H1 (cell line): ENCODE results near the gene MRPL27. TPM values are rescaled to one million over a fixed set of nuclear protein-coding genes. Genes with fewer than 3 reads are reported as not detected.

Experiments used
- CTCF ChIA-PET: fragments of 300-600 bp; sonication (Branson Sonifier 250); formaldehyde crosslinking; loops from one replicate; lab custom pipeline; 2021; ENCODE audit not compliant: partially characterized antibody; lab: Charles Lee
- POLR2A ChIA-PET: fragments of 300-600 bp; sonication (Branson Sonifier 250); formaldehyde crosslinking; loops from one replicate; lab custom pipeline; 2021; ENCODE audit warnings: inconsistent platforms; ENCODE audit not compliant: partially characterized antibody; lab: Charles Lee
- DNase-seq, 2 experiments: peaks; one replicate each; pipeline versions ENCODE4 v3.0.0 to v3.0.0-alpha.2; 2010 to 2022; ENCODE audit warnings: low spot score in 2 of 2, low read depth in 1 of 2, mixed read lengths in 1 of 2
- FAIRE-seq: peaks from 2 replicates; lab custom pipeline; 2011; peaks lifted over from hg19 to GRCh38; lab: Jason Lieb, UNC
- H2AFZ ChIP-seq: 2 replicates; pipeline ENCODE4 v1.8.1; 2012; ENCODE audit warnings: low read length, inconsistent platforms
- H2AK5ac ChIP-seq: 2 replicates; pipeline ENCODE4 v1.6.1; 2013; ENCODE audit warnings: low read depth, low read length
- H2BK120ac ChIP-seq: replicated peaks from 2 replicates; pipeline ENCODE3; 2013; ENCODE audit warnings: low read depth, low read length, inconsistent platforms
- H2BK12ac ChIP-seq: 2 replicates; pipeline ENCODE4 v1.6.1; 2013; ENCODE audit warnings: low read depth, low read length
- H2BK15ac ChIP-seq: 2 replicates; pipeline ENCODE4 v1.6.1; 2013; ENCODE audit warnings: low read length
- H2BK20ac ChIP-seq: 2 replicates; pipeline ENCODE4 v1.6.1; 2013; ENCODE audit warnings: low read length
- H2BK5ac ChIP-seq: 2 replicates; pipeline ENCODE4 v1.6.1; 2013; ENCODE audit warnings: low read depth, low read length
- H3K14ac ChIP-seq: 2 replicates; pipeline ENCODE4 v1.6.1; 2013; ENCODE audit warnings: inconsistent platforms; ENCODE audit not compliant: insufficient read length
- H3K18ac ChIP-seq: 2 replicates; pipeline ENCODE4 v1.6.1; 2013; ENCODE audit warnings: low read length; ENCODE audit errors: extremely low read depth
- H3K23ac ChIP-seq: 2 replicates; pipeline ENCODE4 v1.6.1; 2013; ENCODE audit warnings: inconsistent platforms; ENCODE audit not compliant: insufficient read length
- H3K23me2 ChIP-seq: 2 replicates; pipeline ENCODE4 v1.6.1; 2013; ENCODE audit warnings: low read depth, low read length
- H3K27ac ChIP-seq: 2 replicates; pipeline ENCODE4 v1.6.1; 2011; ENCODE audit warnings: low read depth, low read length, inconsistent platforms
- H3K27me3 ChIP-seq, 4 experiments: replicated peaks in 1 of 4; 1 replicate in 1 of 4; 2 replicates in 3 of 4; pipeline versions ENCODE4 v1.6.1 to v1.8.1; 2011 to 2013; ENCODE audit warnings: low read length in 3 of 4, mild to moderate bottlenecking in 3 of 4, inconsistent platforms in 2 of 4, mixed read lengths in 2 of 4, moderate library complexity in 1 of 4; ENCODE audit not compliant: control insufficient read depth in 3 of 4, insufficient read depth in 3 of 4; ENCODE audit errors: extremely low read depth in 1 of 4
- H3K36me3 ChIP-seq, 4 experiments: 2 replicates each; pipeline versions ENCODE4 v1.6.1 to v1.8.1; 2011 to 2013; ENCODE audit warnings: mild to moderate bottlenecking in 4 of 4, low read length in 3 of 4, moderate library complexity in 2 of 4, control low read depth in 1 of 4, inconsistent platforms in 1 of 4; ENCODE audit not compliant: insufficient read depth in 4 of 4, control insufficient read depth in 2 of 4
- H3K4ac ChIP-seq: replicated peaks from 2 replicates; pipeline ENCODE3; 2013; ENCODE audit warnings: low read length, low read depth, mixed read lengths, inconsistent platforms; ENCODE audit not compliant: insufficient read length
- H3K4me1 ChIP-seq, 4 experiments: replicated peaks in 1 of 4; 1 replicate in 1 of 4; 2 replicates in 3 of 4; pipeline versions ENCODE4 v1.6.1 to v1.8.1; 2011 to 2013; ENCODE audit warnings: low read length in 3 of 4, inconsistent platforms in 2 of 4, mixed read lengths in 1 of 4; ENCODE audit not compliant: insufficient read depth in 4 of 4, control insufficient read depth in 3 of 4
- H3K4me2 ChIP-seq, 2 experiments: 2 replicates each; pipeline versions ENCODE4 v1.6.1 to v1.8.1; 2011 to 2013; ENCODE audit warnings: low read depth in 2 of 2, low read length in 2 of 2, control low read depth in 1 of 2, inconsistent platforms in 1 of 2, mild to moderate bottlenecking in 1 of 2; ENCODE audit not compliant: insufficient read depth in 1 of 2
- H3K4me3 ChIP-seq, 4 experiments: fragments of 200-600, 300-600 bp in 1 of 4; sonication (generic), shearing (Covaris generic), sonication (Bioruptor Twin) in 1 of 4; 2 replicates each; pipeline versions ENCODE4 v1.5.1 to v1.8.1; 2011 to 2016; ENCODE audit warnings: low read length in 4 of 4, low read depth in 3 of 4, control low read depth in 2 of 4, inconsistent platforms in 2 of 4, mild to moderate bottlenecking in 2 of 4, mixed read lengths in 1 of 4, moderate library complexity in 1 of 4; ENCODE audit not compliant: insufficient read depth in 2 of 4; ENCODE audit errors: extremely low read depth in 1 of 4
- H3K56ac ChIP-seq: replicated peaks from 2 replicates; pipeline ENCODE3; 2013; ENCODE audit warnings: low read depth, mild to moderate bottlenecking, mixed read lengths, low read length, inconsistent platforms; ENCODE audit not compliant: insufficient read length
- H3K79me1 ChIP-seq: 2 replicates; pipeline ENCODE4 v1.6.1; 2013; ENCODE audit warnings: low read depth, low read length, control low read depth
- H3K79me2 ChIP-seq, 2 experiments: 2 replicates each; pipeline versions ENCODE4 v1.6.1 to v1.8.1; 2012 to 2013; ENCODE audit warnings: low read length in 2 of 2, mild to moderate bottlenecking in 2 of 2, inconsistent platforms in 1 of 2; ENCODE audit not compliant: insufficient read depth in 2 of 2, control insufficient read depth in 1 of 2
- H3K9ac ChIP-seq, 4 experiments: replicated peaks in 1 of 4; 1 replicate in 1 of 4; 2 replicates in 3 of 4; pipeline versions ENCODE4 v1.6.1 to v1.8.1; 2011 to 2013; ENCODE audit warnings: low read depth in 3 of 4, low read length in 3 of 4, control low read depth in 2 of 4, mild to moderate bottlenecking in 2 of 4, moderate library complexity in 2 of 4, inconsistent platforms in 1 of 4; ENCODE audit errors: extremely low read depth in 1 of 4
- H3K9me3 ChIP-seq, 2 experiments: 2 replicates each; pipeline versions ENCODE4 v1.6.1 to v1.8.1; 2012 to 2013; ENCODE audit warnings: mild to moderate bottlenecking in 2 of 2, moderate library complexity in 2 of 2, control low read depth in 1 of 2, inconsistent platforms in 1 of 2, low read depth in 1 of 2, low read length in 1 of 2, mixed read lengths in 1 of 2; ENCODE audit not compliant: insufficient read depth in 2 of 2
- H4K20me1 ChIP-seq, 2 experiments: replicated peaks in 1 of 2; 2 replicates each; pipeline versions ENCODE3 to v1.8.1; 2011 to 2013; ENCODE audit warnings: inconsistent platforms in 2 of 2, low read length in 2 of 2, mild to moderate bottlenecking in 1 of 2; ENCODE audit not compliant: insufficient read depth in 2 of 2, control insufficient read depth in 1 of 2
- H4K5ac ChIP-seq: 2 replicates; pipeline ENCODE4 v1.6.1; 2013; ENCODE audit warnings: low read length, low read depth, mixed read lengths, inconsistent platforms; ENCODE audit not compliant: insufficient read length
- H4K8ac ChIP-seq: 2 replicates; pipeline ENCODE4 v1.8.0; 2013; ENCODE audit warnings: mild to moderate bottlenecking, moderate library complexity, low read length, inconsistent platforms; ENCODE audit not compliant: insufficient read depth; ENCODE audit errors: extremely low read depth
- H4K91ac ChIP-seq: replicated peaks from 2 replicates; pipeline ENCODE3; 2013; ENCODE audit warnings: low read length, mixed read lengths, inconsistent platforms; ENCODE audit not compliant: insufficient read length
- ASH2L ChIP-seq: fragments of 200-600, 300-600 bp; sonication (generic); IDR thresholded peaks from one replicate; pipeline ENCODE4 v1.7.1; 2017; ENCODE audit warnings: low read length
- CBX8 ChIP-seq: fragments of 300-800, 300-1000 bp; sonication (generic); IDR thresholded peaks from 2 replicates; pipeline ENCODE4 v1.7.1; 2016; ENCODE audit warnings: low read depth, low read length, borderline replicate concordance
- CHD1 ChIP-seq: IDR thresholded peaks from 2 replicates; pipeline ENCODE4 v1.6.1; 2012; ENCODE audit warnings: low read depth, low read length, improper control_type of control experiment
- EZH2 ChIP-seq: fragments of 200-600 bp; sonication (generic); IDR thresholded peaks from 2 replicates; pipeline ENCODE4 v1.7.1; 2012; ENCODE audit warnings: low read depth, mild to moderate bottlenecking, moderate library complexity, low read length, inconsistent platforms; ENCODE audit not compliant: severe bottlenecking
- FOSL1 ChIP-seq: IDR thresholded peaks from 2 replicates; pipeline ENCODE4 v1.6.1; 2011; ENCODE audit warnings: mild to moderate bottlenecking, low read depth, low read length, moderate library complexity; ENCODE audit not compliant: insufficient read depth
- GTF2F1 ChIP-seq: IDR thresholded peaks from 2 replicates; pipeline ENCODE4 v1.6.1; 2012; ENCODE audit warnings: low read depth, low read length, improper control_type of control experiment, borderline replicate concordance
- KDM1A ChIP-seq: fragments of 200-600, 300-600 bp; sonication (generic); IDR thresholded peaks from 2 replicates; pipeline ENCODE4 v1.7.1; 2016; ENCODE audit warnings: mild to moderate bottlenecking, low read length, borderline replicate concordance
- KDM4A ChIP-seq: IDR thresholded peaks from one replicate; pipeline ENCODE4 v1.7.1; 2012; ENCODE audit warnings: low read depth, mild to moderate bottlenecking, moderate library complexity, low read length, inconsistent platforms; ENCODE audit not compliant: severe bottlenecking
- MAFK ChIP-seq: IDR thresholded peaks from 2 replicates; pipeline ENCODE4 v1.6.1; 2012; ENCODE audit warnings: low read depth, mild to moderate bottlenecking, improper control_type of control experiment, low read length
- TEAD4 ChIP-seq: IDR thresholded peaks from 2 replicates; pipeline ENCODE4 v1.6.1; 2012; ENCODE audit warnings: low read depth, low read length, inconsistent platforms, mixed read lengths
- YY1 ChIP-seq: IDR thresholded peaks from 2 replicates; pipeline ENCODE4 v1.6.1; 2011; ENCODE audit warnings: low read depth, mild to moderate bottlenecking, low read length
- WGBS, 2 experiments: shearing (Covaris generic) in 1 of 2; methylation state at CpG; one replicate each; pipeline versions ENCODE4 v1.1.6 to v1.1.7; 2013 to 2015; ENCODE audit warnings: low lambda C conversion rate in 2 of 2, mixed read lengths in 2 of 2, inconsistent platforms in 1 of 2, low coverage in 1 of 2, missing lambda C conversion rate in 1 of 2; ENCODE audit not compliant: insufficient replicate concordance in 2 of 2, insufficient coverage in 1 of 2, insufficient read length in 1 of 2; ENCODE audit errors: extremely low coverage in 1 of 2, missing lambda C conversion rate in 1 of 2; 5-methylcytosine and 5-hydroxymethylcytosine counted together
- polyA plus RNA-seq, 7 experiments: library from polyadenylated mRNA; depleted of rRNA in 3 of 7; stranded (reverse) in 5 of 7; unstranded in 2 of 7; fragments of >200 nt in 5 of 7; fragments of 200-250 nt in 2 of 7; gene quantifications; 1 replicate in 5 of 7; 2 replicates in 1 of 7; 4 replicates in 1 of 7; pipeline versions ENCODE4 v1.2.1 to v1.2.3, GENCODE V29; 2011 to 2013; ENCODE audit warnings: missing spikeins in 2 of 7, mixed read lengths in 2 of 7
- total RNA-seq: library from RNA; stranded (reverse); fragmentation: NEBNext Ultra II Directional; extraction: Animal tissue kit (Norgen Biotek cat#: 25700); gene quantifications from 2 replicates; pipeline ENCODE4 v1.2.1, GENCODE V29; 2021
- TF ChIP-seq, protein P1 (sequence below): IDR thresholded peaks from 2 replicates; pipeline ENCODE4 v1.6.1; 2011; ENCODE audit warnings: low read depth, mild to moderate bottlenecking, low read length; ENCODE audit not compliant: insufficient read depth

The MRPL27 gene
- total and polyA plus RNA-seq, 2 of the 8 experiments (the other 6 are each of a cell fraction or from before 2014, with no cell fraction given) = 75.6 to 135 TPM

DNA sequence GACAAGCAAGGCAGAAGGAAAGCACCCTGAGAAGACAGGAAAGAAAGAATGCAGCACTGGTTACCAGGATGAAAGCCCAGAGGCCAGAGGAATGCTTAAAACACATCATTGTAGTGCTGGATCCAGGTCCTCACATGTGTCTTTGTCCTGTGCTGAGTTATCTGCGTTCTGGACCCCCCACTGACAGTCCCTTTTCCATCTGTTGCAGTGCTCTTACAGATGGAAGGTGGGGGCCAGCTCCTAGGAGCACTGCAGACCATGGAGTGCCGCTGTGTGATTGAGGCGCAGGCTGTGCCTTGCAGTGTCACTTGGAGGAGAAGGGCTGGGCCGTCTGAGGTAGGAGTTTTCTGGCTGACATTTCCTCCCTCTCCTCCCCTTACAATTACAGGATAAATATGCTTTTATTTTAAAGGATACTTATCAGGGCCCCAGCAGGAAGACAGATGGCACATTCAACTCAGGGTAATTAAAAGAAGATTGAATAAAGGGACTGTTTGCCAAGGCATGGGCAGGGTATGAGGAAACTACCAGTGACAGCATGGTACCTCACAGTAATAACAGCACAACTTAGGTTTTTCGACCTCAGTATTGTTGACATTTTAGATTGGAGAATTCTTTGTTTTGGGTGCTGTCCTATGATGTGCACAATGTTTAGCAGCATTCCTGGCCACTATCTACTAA lies 3.0 kb upstream of the MRPL27 start:
- H3K4me2 ChIP-seq = no peak overlapping the region
- no peak overlapping the region for H3K4me3 ChIP-seq
- H4K20me1 ChIP-seq = peaks cover 0 to 2% of the 10 kb centered on the region in 2 experiments
- H3K23ac ChIP-seq = no peak overlapping the region
- H3K4ac ChIP-seq = no peak overlapping the region
- H2AK5ac ChIP-seq = no peak overlapping the region
- H4K91ac ChIP-seq = no peak overlapping the region
- H3K18ac ChIP-seq = no peak overlapping the region
- H3K56ac ChIP-seq = no peak overlapping the region
- peaks cover 4% of the 10 kb centered on the region; the same call in 1 of the 2 replicates for H3K23me2 ChIP-seq
- H2BK12ac ChIP-seq = no peak overlapping the region
- H3K27ac ChIP-seq = no peak overlapping the region
- no peaks in the 10 kb centered on the region for H3K27me3 ChIP-seq
- no peaks in the 10 kb centered on the region for H3K9me3 ChIP-seq
- H3K14ac ChIP-seq = no peak overlapping the region
- DNase-seq (no peak), FAIRE-seq (no peak)
- ChIA-PET POLR2A (interaction anchor here (20.2 to 27.4 kb wide), 2 partner anchors 9 kb away, joined by 313 read pairs; partner anchors contain the start of genes EME1, LRRC59 and MRPL27), CTCF (interaction anchor here (2.1 to 7.0 kb wide), 3 partner anchors 12 to 21 kb away, joined by 6 to 51 read pairs (median 15); partner anchors contain the start of gene LRRC59)
- no peak overlapping the region for H2BK120ac ChIP-seq
- peaks cover 0 to 17% of the 10 kb centered on the region in 2 experiments; a peak in 2 of 4 replicates for H3K79me2 ChIP-seq
- no peak overlapping the region for H4K5ac ChIP-seq
- H2AFZ ChIP-seq = no peak overlapping the region
- peaks cover 6 to 22% (median 10%) of the 10 kb centered on the region in 4 experiments; a peak in 6 of 8 replicates for H3K36me3 ChIP-seq
- H2BK20ac ChIP-seq = no peak overlapping the region
- H2BK15ac ChIP-seq = no peak overlapping the region
- H2BK5ac ChIP-seq = no peak overlapping the region
- no peak overlapping the region for H4K8ac ChIP-seq
- H3K9ac ChIP-seq = no peak overlapping the region
- WGBS, 2 experiments = 88% methylated on average over 5 of the region's 5 CpGs; no CpG with 5 or more reads in 1 of the 2 experiments
- H3K79me1 ChIP-seq = no peaks in the 10 kb centered on the region; the same call in 1 of the 2 replicates
- H3K4me1 ChIP-seq = peaks cover 0 to 9% (median under 1%) of the 10 kb centered on the region in 4 experiments; a peak in 2 of 7 replicates
- TF ChIP-seq YY1 = no peak
- TF ChIP-seq EZH2 = no peak
- no peak for TF ChIP-seq MAFK
- TF ChIP-seq GTF2F1 = no peak
- no peak for TF ChIP-seq FOSL1
- TF ChIP-seq ASH2L = no peak
- no peak for TF ChIP-seq CHD1
- no peak for TF ChIP-seq KDM4A
- no peak for TF ChIP-seq KDM1A
- TF ChIP-seq TEAD4 = no peak
- TF ChIP-seq, protein P1, sequence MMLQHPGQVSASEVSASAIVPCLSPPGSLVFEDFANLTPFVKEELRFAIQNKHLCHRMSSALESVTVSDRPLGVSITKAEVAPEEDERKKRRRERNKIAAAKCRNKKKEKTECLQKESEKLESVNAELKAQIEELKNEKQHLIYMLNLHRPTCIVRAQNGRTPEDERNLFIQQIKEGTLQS = no peak
- no peak for TF ChIP-seq CBX8
